Middle frontal gyrus (tissue), 1 donor: ENCODE results near the gene STK11.
A peak's percentile ranks its signal among the peaks of the same experiment; 100 is the strongest.

Source experiments
- DNase-seq: peaks from one replicate; pipeline ENCODE4 v3.0.0-alpha.2; 2015; ENCODE audit warnings: low spot score; ENCODE audit errors: extremely low spot score

The STK11 gene

GRCh38 chr19:1271528-1272422, 66.2 kb downstream of the STK11 start:
- DNase-seq: no peak

- no peak for DNase-seq
These were observed 67.1 kb downstream of the STK11 start for GRCh38 chr19:1272423-1273262.

GRCh38 chr19:1273263-1274041, 67.9 kb downstream of the STK11 start:
- DNase-seq: no peak

- DNase-seq: no peak
These were observed 68.7 kb downstream of the STK11 start for GRCh38 chr19:1274081-1274851.

GRCh38 chr19:1274852-1275259, 69.3 kb downstream of the STK11 start:
- no peak for DNase-seq

- DNase-seq: peak; percentile 93
These were observed 69.8 kb downstream of the STK11 start, which contains the start of gene FAM174C for GRCh38 chr19:1275260-1275975. FAM174C (plus strand) TSS chr19:1275530; CDS start chr19:1275550, 20 bp downstream.

GRCh38 chr19:1275976-1276627, 70.5 kb downstream of the STK11 start:
- no peak for DNase-seq

GRCh38 chr19:1276628-1277022, 71.0 kb downstream of the STK11 start:
- DNase-seq: no peak

GRCh38 chr19:1277061-1277460, 71.5 kb downstream of the STK11 start:
- no peak for DNase-seq
